Aorta (tissue), 5 donors: Measurements from ENCODE around the gene SULT1C4. TPM values are rescaled to one million over a fixed set of nuclear protein-coding genes. Genes with fewer than 3 reads are reported as not detected.

Experiments used
- ATAC-seq: fragments of 200-7000 bp; cut with Tn5 transposase; one replicate; pipeline ENCODE4 v1.9.1; 2022; ENCODE audit warnings: moderate library complexity; ENCODE audit not compliant: low FRiP score
- DNase-seq, 2 donors: peaks; one replicate each; pipeline ENCODE4 v3.0.0-alpha.2; 2020
- H3K27ac ChIP-seq, 2 donors: one replicate each; pipeline ENCODE4 v1.5.1; 2013; ENCODE audit warnings: low read length in 2 of 2, mild to moderate bottlenecking in 2 of 2, moderate library complexity in 2 of 2, control low read depth in 1 of 2, inconsistent platforms in 1 of 2, low read depth in 1 of 2
- H3K27me3 ChIP-seq, 2 donors: one replicate each; pipeline ENCODE4 v1.6.1; 2013; ENCODE audit warnings: control low read depth in 1 of 2, low read length in 1 of 2, mild to moderate bottlenecking in 1 of 2, moderate library complexity in 1 of 2; ENCODE audit not compliant: insufficient read depth in 2 of 2, control insufficient read depth in 1 of 2
- H3K36me3 ChIP-seq, 2 donors: one replicate each; pipeline ENCODE4 v1.6.1; 2013; ENCODE audit warnings: control low read depth in 1 of 2, low read length in 1 of 2, mild to moderate bottlenecking in 1 of 2; ENCODE audit not compliant: insufficient read depth in 2 of 2, control insufficient read depth in 1 of 2
- H3K4me1 ChIP-seq, 2 donors: one replicate each; pipeline ENCODE4 v1.6.1; 2013; ENCODE audit warnings: low read length in 2 of 2, control low read depth in 1 of 2, mild to moderate bottlenecking in 1 of 2, moderate library complexity in 1 of 2; ENCODE audit not compliant: insufficient read depth in 2 of 2, control insufficient read depth in 1 of 2
- H3K4me3 ChIP-seq, 2 donors: one replicate each; pipeline ENCODE4 v1.5.1; 2013; ENCODE audit warnings: low read length in 2 of 2, control low read depth in 1 of 2, mild to moderate bottlenecking in 1 of 2
- H3K9me3 ChIP-seq: one replicate; pipeline ENCODE4 v1.6.1; 2013; ENCODE audit warnings: mild to moderate bottlenecking, low read length; ENCODE audit not compliant: control insufficient read depth
- WGBS, 2 donors: extraction: QIAGEN DNeasy Blood & Tissue Kit; methylation state at CpG; one replicate each; pipeline ENCODE4 v1.1.7; 2013; 5-methylcytosine and 5-hydroxymethylcytosine counted together
- intact Hi-C, 2 donors: fragments of 100-400 bp; cut with DNase I; formaldehyde crosslinking; loops; one replicate each; pipeline versions ENCODE4 v1.14.2 to v1.15.0; 2022
- polyA plus RNA-seq, 2 donors: library from polyadenylated mRNA; stranded (reverse); fragments of 200-250 nt; gene quantifications; one replicate each; pipeline ENCODE4 v1.2.3, GENCODE V29; 2013
- total RNA-seq, 2 donors: library from RNA; stranded (reverse); fragmentation: NEBNext Ultra II Directional; extraction: Animal tissue kit (Norgen Biotek cat#: 25700); gene quantifications; one replicate each; pipeline ENCODE4 v1.2.1, GENCODE V29; 2021
- donor health status: healthy with polysubstance abuse.
- donor health status: Bipolar disorder and iron deficiency.
- donor health status: DM: no; HTN: no; CAD: no.
- donor health status: DM: no; HTN: no; CAD: no.
- donor health status: DM: yes; HTN: yes; CAD: no.

Gene SULT1C4
- total and polyA plus RNA-seq, 4 donors, result 2.7 to 10.3 (median 4.2) TPM; not detected in 1

DNA sequence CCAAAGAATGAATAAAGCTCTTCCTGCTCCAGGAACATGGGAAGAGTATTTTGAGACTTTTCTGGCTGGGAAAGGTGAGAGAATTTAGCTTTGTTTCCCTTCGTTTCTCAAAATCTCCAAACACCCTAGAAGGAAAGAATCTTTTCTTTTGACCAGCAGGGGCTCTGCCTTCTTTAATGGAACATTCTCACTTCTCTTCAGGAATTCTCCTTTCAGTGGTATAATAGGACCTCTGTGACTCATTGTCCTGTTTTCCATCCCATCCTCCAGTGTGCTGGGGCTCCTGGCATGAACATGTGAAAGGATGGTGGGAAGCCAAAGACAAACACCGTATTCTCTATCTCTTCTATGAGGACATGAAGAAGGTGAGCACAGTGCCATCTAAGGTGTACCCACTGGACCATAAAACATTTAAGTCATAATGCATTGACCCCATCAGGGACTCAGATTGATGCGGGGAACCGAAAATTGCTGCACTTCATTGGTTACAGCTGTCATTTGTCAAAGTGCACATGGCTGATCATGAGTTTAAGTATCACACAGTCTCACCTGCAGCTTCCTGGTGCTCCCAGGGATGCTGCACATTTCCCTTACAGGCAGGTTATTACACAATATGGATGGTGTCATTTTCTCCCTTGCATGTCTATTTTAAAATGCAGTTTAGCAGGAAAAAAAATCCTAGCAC lies 5.5 kb downstream of the SULT1C4 start:
- Histone ChIP-seq H3K36me3 (no peaks in the 10 kb centered on the region), H3K27me3 (no peaks in the 10 kb centered on the region), H3K4me1 (no peaks in the 10 kb centered on the region), H3K4me3 (no peak overlapping the region), H3K9me3 (no peaks in the 10 kb centered on the region), H3K27ac (no peak overlapping the region)
- DNase-seq (no peak), ATAC-seq (no peak)
- intact Hi-C loops, result no loop called here
- WGBS, 2 donors, result 83 to 90% methylated on average over 4 of the region's 4 CpGs

GRCh38 chr2:108384662-108385393 lies 7.1 kb downstream of the SULT1C4 start:
- no peak overlapping the region for H3K27ac ChIP-seq
- no peaks in the 10 kb centered on the region for H3K4me1 ChIP-seq
- ATAC-seq (no peak), DNase-seq (no peak)
- 90 to 93% methylated on average over 5 of the region's 5 CpGs for WGBS, 2 donors
- H3K4me3 ChIP-seq, result no peak overlapping the region
- no peaks in the 10 kb centered on the region for H3K36me3 ChIP-seq
- intact Hi-C loops, result no loop called here
- no peaks in the 10 kb centered on the region for H3K27me3 ChIP-seq
- H3K9me3 ChIP-seq, result no peaks in the 10 kb centered on the region

DNA sequence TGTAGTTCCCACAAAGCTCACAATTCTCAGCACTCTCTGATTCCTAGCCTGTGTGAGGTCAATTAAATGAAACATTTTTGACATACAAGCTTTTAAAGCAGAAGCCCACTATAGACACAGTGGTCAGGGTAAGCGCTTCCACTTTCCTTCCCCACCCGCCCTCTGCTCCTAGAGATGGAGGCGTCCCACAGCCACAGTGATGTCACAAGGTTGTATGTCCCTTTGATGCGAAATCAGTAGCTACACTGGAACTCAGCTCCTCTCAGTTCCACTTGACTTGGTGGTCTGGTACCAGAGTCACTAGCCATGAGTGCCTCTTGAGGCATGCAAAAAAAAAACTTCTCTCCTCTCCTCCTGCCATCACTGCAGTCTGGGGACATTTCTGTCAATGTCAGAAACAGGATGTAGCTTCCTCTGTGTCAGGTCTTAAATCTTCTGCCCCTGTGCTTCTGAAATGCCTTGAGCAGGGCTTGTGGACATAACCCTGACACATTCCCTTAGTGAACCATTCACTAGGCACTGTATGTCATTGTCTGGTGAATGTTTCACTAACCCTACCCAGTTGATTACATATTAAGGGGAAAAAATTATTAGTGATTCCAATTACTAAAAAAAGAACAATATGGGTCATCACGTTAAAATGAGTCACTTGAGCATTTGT lies 7.8 kb downstream of the SULT1C4 start:
- intact Hi-C loops, result no loop called here
- DNase-seq, result no peak
- H3K9me3 ChIP-seq, result no peaks in the 10 kb centered on the region
- H3K4me3 ChIP-seq, result no peak overlapping the region
- no peaks in the 10 kb centered on the region for H3K4me1 ChIP-seq
- H3K27me3 ChIP-seq, result no peaks in the 10 kb centered on the region
- 84 to 86% methylated on average over 5 of the region's 5 CpGs for WGBS, 2 donors
- H3K36me3 ChIP-seq, result no peaks in the 10 kb centered on the region
- H3K27ac ChIP-seq, result no peak overlapping the region
- ATAC-seq, result no peak

DNA sequence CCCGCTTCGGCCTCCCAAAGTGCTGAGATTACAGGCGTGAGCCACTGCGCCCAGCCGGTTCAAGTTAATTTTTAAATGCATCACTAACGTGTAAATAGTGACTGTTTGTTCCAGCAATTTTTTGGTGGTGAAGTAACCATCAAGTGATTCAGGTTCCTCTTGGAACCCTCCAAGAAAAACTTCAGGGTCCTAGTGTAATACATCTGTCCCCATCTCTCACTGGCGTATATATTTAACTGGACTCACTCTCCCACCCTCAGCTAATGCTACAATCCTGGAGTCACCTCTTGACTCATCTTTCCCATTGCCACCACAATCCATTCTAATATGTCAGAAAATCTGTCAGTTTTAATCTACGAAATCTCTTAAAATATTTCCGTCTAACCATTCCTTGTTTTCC lies 10.3 kb downstream of the SULT1C4 start:
- H3K27ac ChIP-seq, result no peak overlapping the region
- H3K36me3 ChIP-seq, result no peaks in the 10 kb centered on the region
- H3K4me3 ChIP-seq, result no peak overlapping the region
- peaks cover 2% of the 10 kb centered on the region for H3K9me3 ChIP-seq
- WGBS, 2 donors, result 90 to 93% methylated on average over 9 of the region's 9 CpGs
- ATAC-seq (no peak), DNase-seq (no peak)
- H3K4me1 ChIP-seq, result no peaks in the 10 kb centered on the region
- H3K27me3 ChIP-seq, result no peaks in the 10 kb centered on the region
- intact Hi-C loops, result no loop called here

DNA sequence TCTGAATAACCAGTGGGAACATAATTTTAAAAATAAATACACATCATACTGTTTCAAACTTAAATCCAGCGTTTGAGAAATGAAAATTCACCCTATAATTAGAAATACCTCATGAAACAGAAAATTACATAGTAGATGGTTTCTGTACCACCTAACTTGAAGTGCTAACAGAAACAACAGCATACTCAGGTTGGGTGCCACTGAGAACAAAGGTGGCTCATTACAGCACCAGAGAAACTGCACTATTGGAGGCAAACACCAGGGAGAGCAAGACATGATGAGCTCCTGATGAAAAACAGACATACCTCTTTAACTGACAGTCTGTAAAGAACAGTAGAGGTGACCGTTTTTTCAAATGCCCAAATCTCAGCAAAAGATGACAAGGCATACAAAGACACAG lies 12.6 kb downstream of the SULT1C4 start:
- H3K9me3 ChIP-seq, result peaks cover 2% of the 10 kb centered on the region
- 68 to 72% methylated on average over 2 of the region's 2 CpGs for WGBS, 2 donors
- intact Hi-C loops, result no loop called here
- DNase-seq (no peak), ATAC-seq (no peak)
- H3K4me1 ChIP-seq, result no peaks in the 10 kb centered on the region
- H3K27me3 ChIP-seq, result no peaks in the 10 kb centered on the region
- no peak overlapping the region for H3K4me3 ChIP-seq
- no peak overlapping the region for H3K27ac ChIP-seq
- no peaks in the 10 kb centered on the region for H3K36me3 ChIP-seq

GRCh38 chr2:108392029-108392428 lies 14.3 kb downstream of the SULT1C4 start:
- Histone ChIP-seq H3K4me1 (no peaks in the 10 kb centered on the region), H3K36me3 (no peaks in the 10 kb centered on the region), H3K9me3 (peaks cover 2% of the 10 kb centered on the region), H3K27me3 (no peaks in the 10 kb centered on the region), H3K4me3 (no peak overlapping the region), H3K27ac (no peak overlapping the region)
- DNase-seq (no peak), ATAC-seq (no peak)
- intact Hi-C loops, result no loop called here
- WGBS, 2 donors, result 74 to 81% methylated on average over 1 of the region's 1 CpG

- DNase-seq, result no peak
- H3K36me3 ChIP-seq, result no peaks in the 10 kb centered on the region
- no peak overlapping the region for H3K4me3 ChIP-seq
- intact Hi-C loops, result no loop called here
- H3K4me1 ChIP-seq, result no peaks in the 10 kb centered on the region
- H3K27me3 ChIP-seq, result no peaks in the 10 kb centered on the region
- H3K9me3 ChIP-seq, result peaks cover 2% of the 10 kb centered on the region
- no peak overlapping the region for H3K27ac ChIP-seq
- no peak for ATAC-seq
These were observed 15.4 kb downstream of the SULT1C4 start for GRCh38 chr2:108393197-108393596.

GRCh38 chr2:108395155-108395554 lies 17.4 kb downstream of the SULT1C4 start:
- peaks cover 9% of the 10 kb centered on the region for H3K9me3 ChIP-seq
- no peak overlapping the region for H3K4me3 ChIP-seq
- no peaks in the 10 kb centered on the region for H3K27me3 ChIP-seq
- no peak overlapping the region for H3K27ac ChIP-seq
- H3K4me1 ChIP-seq, result no peaks in the 10 kb centered on the region
- no peak for ATAC-seq
- 96 to 97% methylated on average over 8 of the region's 8 CpGs for WGBS, 2 donors
- DNase-seq, result no peak
- no peaks in the 10 kb centered on the region for H3K36me3 ChIP-seq
- intact Hi-C loops, result no loop called here

- Histone ChIP-seq H3K27me3 (peaks cover 0 to 1% of the 10 kb centered on the region in 2 donors), H3K4me1 (no peaks in the 10 kb centered on the region), H3K4me3 (no peak overlapping the region), H3K9me3 (peaks cover 9% of the 10 kb centered on the region), H3K27ac (no peak overlapping the region), H3K36me3 (no peaks in the 10 kb centered on the region)
- no peak for ATAC-seq
- 60 to 65% methylated on average over 3 of the region's 3 CpGs for WGBS, 2 donors
- intact Hi-C loops, result no loop called here
- no peak for DNase-seq
These were observed 19.1 kb downstream of the SULT1C4 start for GRCh38 chr2:108396845-108397244.
